Superior temporal gyrus (tissue), 1 donor: ENCODE results near the gene LIAS.

Source experiments
- DNase-seq: peaks from one replicate; pipeline ENCODE4 v3.0.0-alpha.2; 2016; ENCODE audit errors: extremely low spot score

Gene LIAS

GRCh38 chr4:39528061-39528465 is 69.2 kb downstream of the LIAS start:
- DNase-seq, result no peak
